Skeletal muscle tissue (tissue), 4 donors: ENCODE data around the gene CFAP99. TPM values are rescaled to one million over a fixed set of nuclear protein-coding genes. Genes with fewer than 3 reads are reported as not detected.
"Not testable (repeated sequence)": the region's sequence is repeated elsewhere in the genome, so short reads cannot be mapped to it uniquely, and the experiment has no call there.

Experiments
- H3K27ac ChIP-seq: one replicate; pipeline ENCODE4 v1.7.0; 2013; ENCODE audit warnings: mild to moderate bottlenecking, low read depth, low read length, inconsistent platforms
- H3K27me3 ChIP-seq, 3 donors: one replicate each; pipeline ENCODE4 v1.7.0; 2013; ENCODE audit warnings: low read length in 3 of 3; ENCODE audit not compliant: control insufficient read depth in 3 of 3, insufficient read depth in 3 of 3
- H3K36me3 ChIP-seq, 3 donors: one replicate each; pipeline ENCODE4 v1.7.0; 2013; ENCODE audit warnings: low read length in 3 of 3; ENCODE audit not compliant: control insufficient read depth in 3 of 3, insufficient read depth in 3 of 3
- H3K4me1 ChIP-seq, 3 donors: one replicate each; pipeline ENCODE4 v1.7.0; 2013; ENCODE audit warnings: low read length in 3 of 3, mild to moderate bottlenecking in 3 of 3; ENCODE audit not compliant: control insufficient read depth in 3 of 3, insufficient read depth in 3 of 3
- H3K4me3 ChIP-seq, 3 donors: one replicate each; pipeline ENCODE4 v1.7.0; 2013; ENCODE audit warnings: low read length in 3 of 3
- H3K9ac ChIP-seq, 3 donors: one replicate each; pipeline ENCODE4 v1.7.0; 2013; ENCODE audit warnings: low read length in 3 of 3, mild to moderate bottlenecking in 3 of 3, moderate library complexity in 2 of 3, low read depth in 1 of 3
- H3K9me3 ChIP-seq, 3 donors: one replicate each; pipeline ENCODE4 v1.7.0; 2013; ENCODE audit warnings: low read length in 3 of 3; ENCODE audit not compliant: control insufficient read depth in 3 of 3
- total RNA-seq: library from RNA; depleted of rRNA; stranded (reverse); fragments of >200 nt; gene quantifications from one replicate; pipeline ENCODE4 v1.2.3, GENCODE V29; 2014
- donor health status: Osteomylitis.

The CFAP99 gene
- total RNA-seq, 1 donor from 2014 or later, result not detected

DNA sequence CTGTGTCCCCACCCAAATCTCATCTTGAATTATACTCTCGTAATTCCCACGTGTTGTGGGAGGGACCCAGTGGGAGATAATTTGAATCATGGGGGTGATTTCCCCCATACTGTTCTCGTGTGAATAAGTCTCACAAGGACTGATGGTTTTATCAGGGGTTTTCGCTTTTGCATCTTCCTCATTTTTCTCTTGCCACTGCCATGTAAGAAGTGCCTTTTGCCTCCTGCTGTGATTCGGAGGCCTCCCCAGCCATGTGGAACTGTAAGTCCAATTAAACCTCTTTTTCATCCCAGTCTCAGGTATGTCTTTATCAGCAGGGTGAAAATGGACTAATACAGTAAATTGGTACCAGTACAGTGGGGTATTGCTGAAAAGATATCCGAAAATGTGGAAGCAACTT lies 38.2 kb upstream of the CFAP99 start:
- H3K36me3 ChIP-seq, H3K9ac ChIP-seq, H3K4me3 ChIP-seq, H3K27ac ChIP-seq, H3K27me3 ChIP-seq, H3K4me1 ChIP-seq, H3K9me3 ChIP-seq: not testable (repeated sequence)

DNA sequence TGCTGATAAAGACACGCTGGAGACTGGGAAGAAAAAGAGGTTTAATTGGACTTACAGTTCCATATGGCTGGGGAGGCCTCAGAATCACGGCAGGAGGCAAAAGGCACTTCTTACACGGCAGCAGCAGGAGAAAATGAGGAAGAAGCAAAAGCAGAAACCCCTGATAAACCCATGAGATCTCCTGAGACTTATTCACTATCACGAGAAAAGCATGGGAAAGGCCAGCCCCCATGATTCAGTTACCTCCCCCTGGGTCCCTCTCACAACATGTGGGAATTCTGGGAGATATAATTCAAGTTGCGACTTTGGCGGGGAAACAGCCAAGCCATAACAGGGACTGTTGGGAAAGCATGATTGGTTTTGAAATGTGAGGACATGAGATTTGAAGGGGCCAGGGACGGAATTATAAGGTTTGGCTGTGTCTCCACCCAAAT lies 36.0 kb upstream of the CFAP99 start:
- not testable (repeated sequence) for H3K4me1 ChIP-seq, H3K9me3 ChIP-seq, H3K27me3 ChIP-seq, H3K27ac ChIP-seq, H3K4me3 ChIP-seq, H3K36me3 ChIP-seq, H3K9ac ChIP-seq

- not testable (repeated sequence) for H3K36me3 ChIP-seq, H3K27ac ChIP-seq, H3K4me3 ChIP-seq, H3K27me3 ChIP-seq, H3K4me1 ChIP-seq, H3K9me3 ChIP-seq, H3K9ac ChIP-seq
Observed at GRCh38 chr4:2383220-2383631, 35.5 kb upstream of the CFAP99 start.

GRCh38 chr4:2383760-2384159 lies 35.0 kb upstream of the CFAP99 start:
- H3K27ac ChIP-seq, result no peak overlapping the region
- no peaks in the 10 kb centered on the region for H3K27me3 ChIP-seq
- H3K4me3 ChIP-seq, result no peak overlapping the region
- H3K36me3 ChIP-seq, result no peaks in the 10 kb centered on the region
- peaks cover 0 to 5% (median 3%) of the 10 kb centered on the region in 3 donors for H3K4me1 ChIP-seq
- H3K9me3 ChIP-seq, result no peaks in the 10 kb centered on the region
- no peak overlapping the region for H3K9ac ChIP-seq

GRCh38 chr4:2384245-2384644 lies 34.5 kb upstream of the CFAP99 start:
- Histone ChIP-seq H3K9ac (no peak overlapping the region), H3K4me3 (no peak overlapping the region), H3K4me1 (peaks cover 0 to 5% (median 3%) of the 10 kb centered on the region in 3 donors), H3K27me3 (no peaks in the 10 kb centered on the region), H3K36me3 (no peaks in the 10 kb centered on the region), H3K27ac (no peak overlapping the region), H3K9me3 (no peaks in the 10 kb centered on the region)

- Histone ChIP-seq H3K9ac (no peak overlapping the region), H3K4me3 (no peak overlapping the region), H3K9me3 (no peaks in the 10 kb centered on the region), H3K27me3 (no peaks in the 10 kb centered on the region), H3K36me3 (no peaks in the 10 kb centered on the region), H3K4me1 (peaks cover 0 to 5% (median 3%) of the 10 kb centered on the region in 3 donors), H3K27ac (no peak overlapping the region)
Observed at GRCh38 chr4:2385516-2385915, 33.2 kb upstream of the CFAP99 start.

GRCh38 chr4:2386717-2387116 lies 32.0 kb upstream of the CFAP99 start:
- Histone ChIP-seq H3K4me1 (peaks cover 0 to 5% (median 3%) of the 10 kb centered on the region in 3 donors), H3K27me3 (no peaks in the 10 kb centered on the region), H3K9ac (no peak overlapping the region), H3K27ac (no peak overlapping the region), H3K9me3 (no peaks in the 10 kb centered on the region), H3K36me3 (no peaks in the 10 kb centered on the region), H3K4me3 (no peak overlapping the region)

DNA sequence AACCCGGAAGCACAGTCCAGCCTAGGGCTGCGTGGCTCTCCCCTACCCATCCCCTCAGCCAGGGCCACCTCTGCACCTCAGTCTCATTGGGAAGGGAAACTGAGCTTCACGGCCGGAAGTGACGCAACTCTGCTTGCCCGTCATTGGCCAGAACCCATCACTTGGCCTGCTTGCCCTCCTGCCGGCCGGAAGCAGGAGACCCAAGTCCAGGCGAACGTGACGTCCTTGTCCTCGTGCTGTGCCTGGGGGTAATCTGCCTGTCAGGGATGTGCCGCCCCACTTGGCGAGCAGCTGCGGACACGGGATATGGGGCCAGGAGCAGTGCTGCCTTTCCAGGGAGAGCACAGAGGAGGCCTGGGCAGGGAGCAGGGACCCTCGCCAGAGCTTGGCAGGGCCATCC lies 31.5 kb upstream of the CFAP99 start:
- Histone ChIP-seq H3K27ac (no peak overlapping the region), H3K4me1 (peaks cover 0 to 5% (median 3%) of the 10 kb centered on the region in 3 donors), H3K36me3 (no peaks in the 10 kb centered on the region), H3K9me3 (no peaks in the 10 kb centered on the region), H3K27me3 (no peaks in the 10 kb centered on the region), H3K4me3 (no peak overlapping the region), H3K9ac (no peak overlapping the region)

GRCh38 chr4:2387829-2388228 lies 30.9 kb upstream of the CFAP99 start:
- Histone ChIP-seq H3K9ac (no peak overlapping the region), H3K27me3 (no peaks in the 10 kb centered on the region), H3K4me3 (no peak overlapping the region), H3K27ac (no peak overlapping the region), H3K4me1 (peaks cover 0 to 5% (median 3%) of the 10 kb centered on the region in 3 donors), H3K36me3 (no peaks in the 10 kb centered on the region), H3K9me3 (no peaks in the 10 kb centered on the region)

GRCh38 chr4:2388429-2389182 lies 30.1 kb upstream of the CFAP99 start:
- H3K27ac ChIP-seq, result no peak overlapping the region
- no peaks in the 10 kb centered on the region for H3K9me3 ChIP-seq
- H3K9ac ChIP-seq, result no peak overlapping the region
- H3K4me3 ChIP-seq, result no peak overlapping the region
- H3K27me3 ChIP-seq, result no peaks in the 10 kb centered on the region
- peaks cover under 1 to 8% (median 3%) of the 10 kb centered on the region in 3 donors for H3K4me1 ChIP-seq
- H3K36me3 ChIP-seq, result no peaks in the 10 kb centered on the region
